Neuronal stem cell (in vitro differentiated cells): ENCODE measurements around the gene ZDHHC5.

Source experiments
- DNase-seq: peaks from one replicate; pipeline ENCODE4 v3.0.0-alpha.2; 2013; ENCODE audit warnings: low spot score
- H2AFZ ChIP-seq: one replicate; pipeline ENCODE4 v1.6.1; 2013; ENCODE audit warnings: mild to moderate bottlenecking, low read length, inconsistent platforms
- H2AK5ac ChIP-seq: 2 replicates; pipeline ENCODE4 v1.6.1; 2013; ENCODE audit warnings: low read depth, mild to moderate bottlenecking, inconsistent platforms, low read length, moderate library complexity, mixed read lengths
- H2BK120ac ChIP-seq: 2 replicates; pipeline ENCODE4 v1.6.1; 2013; ENCODE audit warnings: low read depth, mild to moderate bottlenecking, inconsistent platforms, low read length, moderate library complexity, mixed read lengths
- H2BK12ac ChIP-seq: one replicate; pipeline ENCODE4 v1.6.1; 2013; ENCODE audit warnings: low read length, inconsistent platforms
- H2BK15ac ChIP-seq: 2 replicates; pipeline ENCODE4 v1.6.1; 2013; ENCODE audit warnings: mild to moderate bottlenecking, low read length, inconsistent platforms, mixed read lengths
- H2BK5ac ChIP-seq: one replicate; pipeline ENCODE4 v1.6.1; 2013; ENCODE audit warnings: inconsistent platforms, mild to moderate bottlenecking, low read length, moderate library complexity
- H3K14ac ChIP-seq: one replicate; pipeline ENCODE4 v1.6.1; 2013; ENCODE audit warnings: low read length, inconsistent platforms
- H3K18ac ChIP-seq: 2 replicates; pipeline ENCODE4 v1.6.1; 2013; ENCODE audit warnings: low read length, inconsistent platforms
- H3K23ac ChIP-seq: 2 replicates; pipeline ENCODE4 v1.6.1; 2013; ENCODE audit warnings: low read depth, mild to moderate bottlenecking, mixed read lengths, low read length, inconsistent platforms; ENCODE audit not compliant: poor library complexity
- H3K27ac ChIP-seq: replicated peaks from 3 replicates; pipeline ENCODE4 v1.5.1; 2013; ENCODE audit warnings: low read length, inconsistent platforms
- H3K27me3 ChIP-seq, 3 experiments: 2 replicates each; pipeline ENCODE4 v1.6.1; 2013; ENCODE audit warnings: low read length in 3 of 3, mild to moderate bottlenecking in 2 of 3, inconsistent platforms in 1 of 3, low read depth in 1 of 3, mixed read lengths in 1 of 3, moderate library complexity in 1 of 3; ENCODE audit not compliant: control insufficient read depth in 3 of 3, insufficient read depth in 3 of 3
- H3K36me3 ChIP-seq, 2 donors: replicated peaks in 1 of 2; 2 replicates each; pipeline ENCODE4 v1.6.1; 2013; ENCODE audit warnings: low read length in 2 of 2; ENCODE audit not compliant: control insufficient read depth in 2 of 2, insufficient read depth in 2 of 2
- H3K4ac ChIP-seq: 2 replicates; pipeline ENCODE4 v1.6.1; 2013; ENCODE audit warnings: inconsistent platforms, mild to moderate bottlenecking, low read length, moderate library complexity
- H3K4me1 ChIP-seq, 2 donors: 1 replicate in 1 of 2; 2 replicates in 1 of 2; pipeline ENCODE4 v1.6.1; 2013; ENCODE audit warnings: low read length in 2 of 2, low read depth in 1 of 2; ENCODE audit not compliant: control insufficient read depth in 2 of 2, insufficient read depth in 1 of 2
- H3K4me2 ChIP-seq: one replicate; pipeline ENCODE4 v1.6.1; 2013; ENCODE audit warnings: mild to moderate bottlenecking, low read length, inconsistent platforms; ENCODE audit not compliant: insufficient read depth, poor library complexity, severe bottlenecking
- H3K4me3 ChIP-seq, 2 donors: 2 replicates each; pipeline ENCODE4 v1.5.1; 2013; ENCODE audit warnings: low read length in 2 of 2, mild to moderate bottlenecking in 2 of 2, inconsistent platforms in 1 of 2, moderate library complexity in 1 of 2
- H3K79me1 ChIP-seq: one replicate; pipeline ENCODE4 v1.6.1; 2013; ENCODE audit warnings: low read depth, mild to moderate bottlenecking, inconsistent platforms, low read length, moderate library complexity
- H3K9ac ChIP-seq: one replicate; pipeline ENCODE4 v1.6.1; 2013; ENCODE audit warnings: mild to moderate bottlenecking, low read depth, low read length, inconsistent platforms; ENCODE audit not compliant: poor library complexity
- H3K9me3 ChIP-seq, 2 donors: replicated peaks in 1 of 2; 2 replicates each; pipeline versions ENCODE3 to v1.6.1; 2013; ENCODE audit warnings: low read length in 2 of 2, mild to moderate bottlenecking in 2 of 2, inconsistent platforms in 1 of 2, low read depth in 1 of 2, mixed read lengths in 1 of 2, moderate library complexity in 1 of 2; ENCODE audit not compliant: control insufficient read depth in 2 of 2, insufficient read depth in 1 of 2
- H4K8ac ChIP-seq: one replicate; pipeline ENCODE4 v1.6.1; 2013; ENCODE audit warnings: low read depth, mild to moderate bottlenecking, inconsistent platforms, low read length, moderate library complexity
- H4K91ac ChIP-seq: one replicate; pipeline ENCODE4 v1.6.1; 2013; ENCODE audit warnings: low read length, low read depth, mild to moderate bottlenecking, inconsistent platforms; ENCODE audit not compliant: poor library complexity
- WGBS, 2 donors: extraction: QIAGEN DNeasy Blood & Tissue Kit; methylation state at CpG; one replicate each; pipeline ENCODE4 v1.1.7; 2013; ENCODE audit warnings: missing lambda C conversion rate in 2 of 2, mixed read lengths in 1 of 2; ENCODE audit not compliant: insufficient read length in 2 of 2, insufficient replicate concordance in 1 of 2; ENCODE audit errors: extremely low coverage in 2 of 2; 5-methylcytosine and 5-hydroxymethylcytosine counted together

The ZDHHC5 gene

DNA sequence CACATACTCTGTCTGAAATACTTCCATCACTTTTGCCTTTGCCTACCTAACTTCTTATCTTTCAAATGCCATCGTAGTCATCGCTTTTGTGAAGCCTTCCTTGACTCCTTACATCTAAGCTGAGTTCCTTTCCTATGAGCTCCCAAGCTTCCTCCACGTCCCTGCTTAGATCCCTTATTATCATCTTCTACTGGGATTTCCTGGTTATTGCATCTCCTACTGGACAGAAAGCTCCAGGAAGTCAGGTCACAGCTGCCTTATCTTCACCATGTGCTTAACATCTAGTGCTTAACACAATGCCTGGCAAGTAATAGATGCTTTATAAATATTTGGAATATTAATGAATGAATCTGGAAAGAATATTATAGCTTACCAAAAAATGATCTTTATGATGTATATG, 24.1 kb upstream of the ZDHHC5 start:
- no peak overlapping the region for H2BK12ac ChIP-seq
- DNase-seq: no peak
- H3K36me3 ChIP-seq: peaks cover 16 to 68% of the 10 kb centered on the region in 2 donors
- H3K9ac ChIP-seq: no peak overlapping the region
- H2AFZ ChIP-seq: no peak overlapping the region
- no peak overlapping the region for H3K4me2 ChIP-seq
- no peak overlapping the region for H3K4me3 ChIP-seq
- no peak overlapping the region for H4K8ac ChIP-seq
- H3K27ac ChIP-seq: peak overlapping the region; percentile 1
- no peaks in the 10 kb centered on the region for H3K9me3 ChIP-seq
- H4K91ac ChIP-seq: no peak overlapping the region
- no peak overlapping the region for H2AK5ac ChIP-seq
- no peak overlapping the region for H3K18ac ChIP-seq
- WGBS, 2 donors: no CpG with 5 or more reads among the region's 3 CpGs
- no peak overlapping the region for H3K14ac ChIP-seq
- H3K79me1 ChIP-seq: peaks cover 2% of the 10 kb centered on the region
- no peaks in the 10 kb centered on the region for H3K27me3 ChIP-seq
- no peak overlapping the region for H3K4ac ChIP-seq
- H2BK15ac ChIP-seq: no peak overlapping the region
- H2BK5ac ChIP-seq: no peak overlapping the region
- H3K4me1 ChIP-seq: peaks cover 47 to 70% of the 10 kb centered on the region in 2 donors
- no peak overlapping the region for H2BK120ac ChIP-seq
- no peak overlapping the region for H3K23ac ChIP-seq

- H3K4ac ChIP-seq: no peak overlapping the region
- no peak overlapping the region for H2AK5ac ChIP-seq
- H2BK120ac ChIP-seq: no peak overlapping the region
- peaks cover 4% of the 10 kb centered on the region for H3K79me1 ChIP-seq
- H3K4me2 ChIP-seq: no peak overlapping the region
- no peak overlapping the region for H3K4me3 ChIP-seq
- DNase-seq: peak; percentile 85
- no peak overlapping the region for H3K14ac ChIP-seq
- H3K18ac ChIP-seq: no peak overlapping the region
- H2AFZ ChIP-seq: no peak overlapping the region
- H2BK15ac ChIP-seq: no peak overlapping the region
- H2BK12ac ChIP-seq: no peak overlapping the region
- no peak overlapping the region for H3K23ac ChIP-seq
- no peak overlapping the region for H4K91ac ChIP-seq
- WGBS, 2 donors: no CpG with 5 or more reads among the region's 17 CpGs
- no peaks in the 10 kb centered on the region for H3K27me3 ChIP-seq
- H3K27ac ChIP-seq: peak overlapping the region; percentile 52
- H3K36me3 ChIP-seq: peaks cover 16 to 66% of the 10 kb centered on the region in 2 donors
- H2BK5ac ChIP-seq: no peak overlapping the region
- H3K9me3 ChIP-seq: no peaks in the 10 kb centered on the region
- H3K9ac ChIP-seq: no peak overlapping the region
- no peak overlapping the region for H4K8ac ChIP-seq
- peaks cover 53 to 79% of the 10 kb centered on the region in 2 donors for H3K4me1 ChIP-seq
Measured at GRCh38 chr11:57644748-57645688, 22.9 kb upstream of the ZDHHC5 start.

DNA sequence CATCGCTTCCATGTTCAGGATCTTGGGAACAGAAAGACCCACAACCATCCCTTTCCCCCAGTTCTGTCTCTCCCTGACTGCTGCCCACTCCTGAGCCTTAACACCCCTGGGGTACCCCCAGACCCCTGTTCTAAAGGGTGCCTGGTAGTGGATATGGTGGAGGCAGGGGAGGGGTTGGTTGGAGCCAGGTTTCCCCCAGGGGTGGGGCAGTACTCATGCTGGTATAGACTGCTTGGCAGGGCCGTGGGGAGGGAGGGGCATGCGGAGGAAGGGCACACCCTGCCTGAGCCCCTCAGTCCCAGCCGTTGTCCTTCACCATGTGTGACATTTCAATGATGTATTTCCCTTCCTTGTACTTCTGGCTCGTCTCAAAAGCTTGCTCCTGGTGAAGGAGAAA, 22.2 kb upstream of the ZDHHC5 start:
- no peak for DNase-seq
- Histone ChIP-seq H3K4ac (no peak overlapping the region), H2BK12ac (no peak overlapping the region), H4K91ac (no peak overlapping the region), H3K9ac (no peak overlapping the region), H4K8ac (no peak overlapping the region), H3K27ac (peak overlapping the region; percentile 26), H2BK5ac (no peak overlapping the region), H2BK120ac (no peak overlapping the region), H2AFZ (no peak overlapping the region), H3K4me3 (no peak overlapping the region), H3K27me3 (no peaks in the 10 kb centered on the region), H2BK15ac (no peak overlapping the region), H3K36me3 (peaks cover 14 to 60% of the 10 kb centered on the region in 2 donors), H3K14ac (no peak overlapping the region), H3K18ac (no peak overlapping the region), H3K79me1 (peaks cover 4% of the 10 kb centered on the region), H3K4me1 (peaks cover 57 to 77% of the 10 kb centered on the region in 2 donors), H3K4me2 (no peak overlapping the region), H2AK5ac (no peak overlapping the region), H3K23ac (no peak overlapping the region), H3K9me3 (no peaks in the 10 kb centered on the region)
- WGBS, 2 donors: no CpG with 5 or more reads among the region's 5 CpGs

DNA sequence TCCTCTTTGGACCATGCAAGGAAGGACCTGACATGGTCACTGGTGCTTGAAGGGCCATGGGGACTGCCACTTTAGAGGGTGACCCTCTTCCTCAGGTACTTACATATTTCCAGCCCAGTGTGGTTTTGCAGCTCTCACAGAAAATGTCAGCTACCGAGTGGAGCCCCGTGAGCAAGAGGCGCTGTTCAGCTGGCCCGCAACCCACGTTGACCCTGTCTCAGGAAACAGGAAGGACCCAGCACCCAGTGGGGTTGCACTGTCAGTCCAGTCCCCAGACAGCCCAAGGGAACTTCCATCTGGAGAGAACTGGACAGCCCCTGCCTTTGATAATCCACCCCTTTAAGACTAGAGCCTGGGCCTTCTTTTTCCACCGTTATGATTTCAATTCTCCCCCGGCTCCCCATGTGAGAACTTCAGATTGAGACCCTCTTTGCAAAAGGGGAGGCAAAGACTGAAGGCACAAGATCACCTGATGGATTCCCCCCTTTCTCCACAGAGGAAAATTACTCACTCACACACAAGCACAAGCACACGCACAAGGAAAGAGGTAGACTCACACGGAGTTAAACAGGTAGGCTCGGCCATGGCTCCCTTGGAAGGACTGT, 21.6 kb upstream of the ZDHHC5 start:
- H3K4me3 ChIP-seq: no peak overlapping the region

More for the DNA sequence above, 21.6 kb upstream of the ZDHHC5 start:
- H2BK120ac ChIP-seq: no peak overlapping the region
- peaks cover 9 to 54% of the 10 kb centered on the region in 2 donors for H3K36me3 ChIP-seq
- no peak overlapping the region for H3K18ac ChIP-seq
- no peak overlapping the region for H4K8ac ChIP-seq
- H3K4ac ChIP-seq: no peak overlapping the region
- H3K23ac ChIP-seq: peak overlapping the region; percentile 85
- no peak overlapping the region for H2BK15ac ChIP-seq
- no peak for DNase-seq
- H2BK12ac ChIP-seq: no peak overlapping the region
- peak overlapping the region; percentile 86 for H3K27ac ChIP-seq
- no peak overlapping the region for H2AFZ ChIP-seq
- H4K91ac ChIP-seq: no peak overlapping the region
- H3K27me3 ChIP-seq: no peaks in the 10 kb centered on the region
- H3K4me2 ChIP-seq: no peak overlapping the region
- peaks cover 54 to 71% of the 10 kb centered on the region in 2 donors for H3K4me1 ChIP-seq
- H3K9ac ChIP-seq: peak overlapping the region; percentile 51
- H3K79me1 ChIP-seq: peaks cover 4% of the 10 kb centered on the region
- WGBS, 2 donors: no CpG with 5 or more reads among the region's 10 CpGs
- H2AK5ac ChIP-seq: no peak overlapping the region
- H3K9me3 ChIP-seq: no peaks in the 10 kb centered on the region
- no peak overlapping the region for H2BK5ac ChIP-seq
- no peak overlapping the region for H3K14ac ChIP-seq
